Measurements from ENCODE around the gene HEMK1. TPM values are rescaled to one million over a fixed set of nuclear protein-coding genes. Genes with fewer than 3 reads are reported as not detected.

Gene HEMK1
- total RNA-seq, 2 donors from 2014 or later = 5.4 to 12.7 TPM

GRCh38 chr3:50628601-50629000 is 59.3 kb downstream of the HEMK1 start:
- ATAC-seq (ENCODE audit: insufficient number of reproducible peaks, low FRiP score, low read depth) (no peak), DNase-seq (ENCODE audit: low spot score) (no peak)
- Histone ChIP-seq H3K27me3 (replicated peaks; ENCODE audit: insufficient read depth) (no peaks in the 10 kb centered on the region), H3K9me3 (no peaks in the 10 kb centered on the region), H3K4me1 (ENCODE audit: control insufficient read depth in 1 of 2, low read depth in 2 of 2) (peaks cover 0 to 23% of the 10 kb centered on the region in 2 donors), H3K36me3 (no peaks in the 10 kb centered on the region), H3K4me3 (no peak overlapping the region), H3K27ac (no peak overlapping the region)
- no peak for TF ChIP-seq CTCF (IDR thresholded peaks at IDR 0.05)

GRCh38 chr3:50630394-50630793 is 61.1 kb downstream of the HEMK1 start:
- Histone ChIP-seq H3K4me3 (no peak overlapping the region), H3K27me3 (replicated peaks; ENCODE audit: insufficient read depth) (no peaks in the 10 kb centered on the region), H3K9me3 (no peaks in the 10 kb centered on the region), H3K36me3 (no peaks in the 10 kb centered on the region), H3K4me1 (ENCODE audit: control insufficient read depth in 1 of 2, low read depth in 2 of 2) (peaks cover 0 to 14% of the 10 kb centered on the region in 2 donors), H3K27ac (no peak overlapping the region)
- no peak for DNase-seq (ENCODE audit: low spot score)
- no peak for TF ChIP-seq CTCF (IDR thresholded peaks at IDR 0.05)
- no peak for ATAC-seq (ENCODE audit: insufficient number of reproducible peaks, low FRiP score, low read depth)

GRCh38 chr3:50630877-50631276 is 61.6 kb downstream of the HEMK1 start:
- Histone ChIP-seq H3K4me3 (no peak overlapping the region), H3K27me3 (replicated peaks; ENCODE audit: insufficient read depth) (no peaks in the 10 kb centered on the region), H3K4me1 (ENCODE audit: control insufficient read depth in 1 of 2, low read depth in 2 of 2) (peaks cover 0 to 14% of the 10 kb centered on the region in 2 donors), H3K9me3 (no peaks in the 10 kb centered on the region), H3K27ac (no peak overlapping the region), H3K36me3 (no peaks in the 10 kb centered on the region)
- no peak for TF ChIP-seq CTCF (IDR thresholded peaks at IDR 0.05)
- DNase-seq (ENCODE audit: low spot score) (no peak), ATAC-seq (ENCODE audit: insufficient number of reproducible peaks, low FRiP score, low read depth) (no peak)

- peaks cover 0 to 14% of the 10 kb centered on the region in 2 donors for H3K4me1 ChIP-seq (ENCODE audit: control insufficient read depth in 1 of 2, low read depth in 2 of 2)
- no peak for TF ChIP-seq CTCF (IDR thresholded peaks at IDR 0.05)
- H3K9me3 ChIP-seq = no peaks in the 10 kb centered on the region
- no peaks in the 10 kb centered on the region for H3K36me3 ChIP-seq
- ATAC-seq (ENCODE audit: insufficient number of reproducible peaks, low FRiP score, low read depth) (no peak), DNase-seq (ENCODE audit: low spot score) (no peak)
- no peak overlapping the region for H3K4me3 ChIP-seq
- no peaks in the 10 kb centered on the region for H3K27me3 ChIP-seq (replicated peaks; ENCODE audit: insufficient read depth)
- H3K27ac ChIP-seq = no peak overlapping the region
These were observed 63.1 kb downstream of the HEMK1 start for GRCh38 chr3:50632450-50632849.

GRCh38 chr3:50633230-50633790 is 64.0 kb downstream of the HEMK1 start:
- Histone ChIP-seq H3K27me3 (replicated peaks; ENCODE audit: insufficient read depth) (no peaks in the 10 kb centered on the region), H3K36me3 (no peaks in the 10 kb centered on the region), H3K4me1 (ENCODE audit: control insufficient read depth in 1 of 2, low read depth in 2 of 2) (peaks cover 0 to 17% of the 10 kb centered on the region in 2 donors), H3K9me3 (no peaks in the 10 kb centered on the region), H3K4me3 (no peak overlapping the region), H3K27ac (no peak overlapping the region)
- DNase-seq (ENCODE audit: low spot score) (no peak), ATAC-seq (ENCODE audit: insufficient number of reproducible peaks, low FRiP score, low read depth) (no peak)
- no peak for TF ChIP-seq CTCF (IDR thresholded peaks at IDR 0.05)
